Measurements from ENCODE around the gene MYOF. TPM values are rescaled to one million over a fixed set of nuclear protein-coding genes. Genes with fewer than 3 reads are reported as not detected.

Gene MYOF
- total RNA-seq, 1 experiment from 2014 or later: 376 TPM

- Histone ChIP-seq H3K27ac (ENCODE audit: low read length) (peak overlapping the region; percentile 100), H3K27me3 (ENCODE audit: control insufficient read depth, insufficient read depth, low read length) (no peaks in the 10 kb centered on the region), H3K9me3 (ENCODE audit: control insufficient read depth, insufficient read depth, low read depth, low read length) (peaks cover 4% of the 10 kb centered on the region; the same call in 1 of the 2 replicates), H3K4me1 (ENCODE audit: control insufficient read depth, insufficient read depth, low read length) (peaks cover 92% of the 10 kb centered on the region), H3K4me3 (ENCODE audit: low read depth in 2 of 2, low read length in 2 of 2) (peak overlapping the region in 1 of 2 experiments; percentile 24; a peak in 2 of 4 replicates), H3K36me3 (ENCODE audit: control insufficient read depth, insufficient read depth, low read length) (no peaks in the 10 kb centered on the region)
- intact Hi-C loops (cut with micrococcal nuclease; ENCODE audit: unreplicated experiment): no loop called here
- BruUV-seq (replicated peaks): TSS peak; percentile 83
- ATAC-seq (peak; percentile 63), DNase-seq (ENCODE audit: low read depth, low spot score) (peak; percentile 91)
- ChIA-PET CTCF (interaction anchor here (0.7 kb wide), 1 partner anchor 16 kb away, joined by 3 read pairs; the partner anchor contains the start of gene MYOF), POLR2A (interaction anchor here (0.6 kb wide), 3 partner anchors 10 to 389 kb away, joined by 3 read pairs; no protein-coding TSS in a partner anchor)
- in situ Hi-C loops (cut with HindIII; ENCODE audit: low pct_unique_long_range_greater_than_20kb, low sequenced_read_pairs): no loop called here
- TF ChIP-seq SIN3A (IDR thresholded peaks at IDR 0.05; ENCODE audit: borderline replicate concordance, insufficient read depth, low read depth, low read length) (no peak; the same call in 1 of the 2 replicates), TCF7L2 (IDR thresholded peaks at IDR 0.05; ENCODE audit: low read depth, low read length) (peak; percentile 20; the same call in 1 of the 2 replicates), CTCF (IDR thresholded peaks at IDR 0.05) (no peak), POLR2AphosphoS5 (IDR thresholded peaks at IDR 0.05; ENCODE audit: low read depth, low read length) (peak; percentile 60; the same call in 1 of the 2 replicates)
- TF ChIP-seq, protein P1, sequence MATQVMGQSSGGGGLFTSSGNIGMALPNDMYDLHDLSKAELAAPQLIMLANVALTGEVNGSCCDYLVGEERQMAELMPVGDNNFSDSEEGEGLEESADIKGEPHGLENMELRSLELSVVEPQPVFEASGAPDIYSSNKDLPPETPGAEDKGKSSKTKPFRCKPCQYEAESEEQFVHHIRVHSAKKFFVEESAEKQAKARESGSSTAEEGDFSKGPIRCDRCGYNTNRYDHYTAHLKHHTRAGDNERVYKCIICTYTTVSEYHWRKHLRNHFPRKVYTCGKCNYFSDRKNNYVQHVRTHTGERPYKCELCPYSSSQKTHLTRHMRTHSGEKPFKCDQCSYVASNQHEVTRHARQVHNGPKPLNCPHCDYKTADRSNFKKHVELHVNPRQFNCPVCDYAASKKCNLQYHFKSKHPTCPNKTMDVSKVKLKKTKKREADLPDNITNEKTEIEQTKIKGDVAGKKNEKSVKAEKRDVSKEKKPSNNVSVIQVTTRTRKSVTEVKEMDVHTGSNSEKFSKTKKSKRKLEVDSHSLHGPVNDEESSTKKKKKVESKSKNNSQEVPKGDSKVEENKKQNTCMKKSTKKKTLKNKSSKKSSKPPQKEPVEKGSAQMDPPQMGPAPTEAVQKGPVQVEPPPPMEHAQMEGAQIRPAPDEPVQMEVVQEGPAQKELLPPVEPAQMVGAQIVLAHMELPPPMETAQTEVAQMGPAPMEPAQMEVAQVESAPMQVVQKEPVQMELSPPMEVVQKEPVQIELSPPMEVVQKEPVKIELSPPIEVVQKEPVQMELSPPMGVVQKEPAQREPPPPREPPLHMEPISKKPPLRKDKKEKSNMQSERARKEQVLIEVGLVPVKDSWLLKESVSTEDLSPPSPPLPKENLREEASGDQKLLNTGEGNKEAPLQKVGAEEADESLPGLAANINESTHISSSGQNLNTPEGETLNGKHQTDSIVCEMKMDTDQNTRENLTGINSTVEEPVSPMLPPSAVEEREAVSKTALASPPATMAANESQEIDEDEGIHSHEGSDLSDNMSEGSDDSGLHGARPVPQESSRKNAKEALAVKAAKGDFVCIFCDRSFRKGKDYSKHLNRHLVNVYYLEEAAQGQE (IDR thresholded peaks at IDR 0.05; ENCODE audit: insufficient read depth in 1 of 2, low read depth in 2 of 2, low read length in 1 of 2): no peak
These were observed 16.1 kb downstream of the MYOF start for GRCh38 chr10:93465806-93466675.

GRCh38 chr10:93464776-93465388, 17.3 kb downstream of the MYOF start:
- Histone ChIP-seq H3K4me1 (ENCODE audit: control insufficient read depth, insufficient read depth, low read length) (peaks cover 88% of the 10 kb centered on the region), H3K4me3 (ENCODE audit: low read depth in 2 of 2, low read length in 2 of 2) (no peak overlapping the region), H3K27me3 (ENCODE audit: control insufficient read depth, insufficient read depth, low read length) (no peaks in the 10 kb centered on the region), H3K36me3 (ENCODE audit: control insufficient read depth, insufficient read depth, low read length) (no peaks in the 10 kb centered on the region; the same call in 1 of the 2 replicates), H3K27ac (ENCODE audit: low read length) (peak overlapping the region; percentile 100), H3K9me3 (ENCODE audit: control insufficient read depth, insufficient read depth, low read depth, low read length) (no peaks in the 10 kb centered on the region)
- in situ Hi-C loops (cut with HindIII; ENCODE audit: low pct_unique_long_range_greater_than_20kb, low sequenced_read_pairs): no loop called here
- peak; percentile 34; the same call in 1 of the 2 replicates for TF ChIP-seq POLR2AphosphoS5 (IDR thresholded peaks at IDR 0.05; ENCODE audit: low read depth, low read length)
- no peak for TF ChIP-seq TCF7L2 (IDR thresholded peaks at IDR 0.05; ENCODE audit: low read depth, low read length)
- TF ChIP-seq SIN3A (IDR thresholded peaks at IDR 0.05; ENCODE audit: borderline replicate concordance, insufficient read depth, low read depth, low read length): no peak
- TF ChIP-seq, protein P1 (IDR thresholded peaks at IDR 0.05; ENCODE audit: insufficient read depth in 1 of 2, low read depth in 2 of 2, low read length in 1 of 2): no peak
- no peak for TF ChIP-seq CTCF (IDR thresholded peaks at IDR 0.05)
- CTCF ChIA-PET: interaction anchor here (0.6 to 0.7 kb wide), 2 partner anchors 17 to 88 kb away, joined by 3 to 4 read pairs; partner anchors contain the start of gene MYOF
- intact Hi-C loops (cut with micrococcal nuclease; ENCODE audit: unreplicated experiment): no loop called here
- ATAC-seq (no peak), DNase-seq (ENCODE audit: low read depth, low spot score) (no peak)
- BruUV-seq (replicated peaks): TSS peak; percentile 26
- POLR2A ChIA-PET: interaction anchor here (0.6 to 1.7 kb wide), 3 partner anchors 14 to 34 kb away, joined by 3 to 7 read pairs (median 4); no protein-coding TSS in a partner anchor
